HL-60 (cell line): Measurements from ENCODE around the gene AMPD3.

Source experiments
- DNase-seq, 2 experiments: peaks; one replicate each; pipeline ENCODE4 v3.0.0-alpha.2; 2010 to 2020; ENCODE audit warnings: low read depth in 1 of 2, low spot score in 1 of 2
- H3K27ac ChIP-seq: fragments of 250-450 bp; sonication (Bioruptor Pico); replicated peaks from 2 replicates; pipeline ENCODE4 v1.5.1; 2020; ENCODE audit warnings: mild to moderate bottlenecking, moderate library complexity
- H3K27me3 ChIP-seq: fragments of 250-450 bp; sonication (Bioruptor Pico); 2 replicates; pipeline ENCODE4 v1.5.1; 2021; ENCODE audit warnings: mild to moderate bottlenecking, moderate library complexity; ENCODE audit not compliant: insufficient read depth, poor library complexity, severe bottlenecking
- H3K4me3 ChIP-seq: replicated peaks from 2 replicates; pipeline ENCODE4 v1.5.1; 2011; ENCODE audit warnings: mild to moderate bottlenecking, control low read depth, low read length; ENCODE audit not compliant: insufficient read depth
- GABPA ChIP-seq: IDR thresholded peaks from 2 replicates; pipeline ENCODE4 v1.6.1; 2012; ENCODE audit warnings: low read depth
- POLR2AphosphoS5 ChIP-seq: IDR thresholded peaks from 2 replicates; pipeline ENCODE4 v1.6.1; 2012; ENCODE audit warnings: low read depth
- REST ChIP-seq: IDR thresholded peaks from 2 replicates; pipeline ENCODE4 v1.6.1; 2012; ENCODE audit warnings: low read depth; ENCODE audit not compliant: insufficient replicate concordance
- SPI1 ChIP-seq: IDR thresholded peaks from 2 replicates; pipeline ENCODE4 v1.6.1; 2012; ENCODE audit warnings: low read depth, mild to moderate bottlenecking, borderline replicate concordance
- TF ChIP-seq, protein P1 (sequence below): IDR thresholded peaks from one replicate; pipeline ENCODE4 v1.5.1; 2011; ENCODE audit warnings: low read length, control low read depth, inconsistent platforms; ENCODE audit not compliant: insufficient read depth

The AMPD3 gene

DNA sequence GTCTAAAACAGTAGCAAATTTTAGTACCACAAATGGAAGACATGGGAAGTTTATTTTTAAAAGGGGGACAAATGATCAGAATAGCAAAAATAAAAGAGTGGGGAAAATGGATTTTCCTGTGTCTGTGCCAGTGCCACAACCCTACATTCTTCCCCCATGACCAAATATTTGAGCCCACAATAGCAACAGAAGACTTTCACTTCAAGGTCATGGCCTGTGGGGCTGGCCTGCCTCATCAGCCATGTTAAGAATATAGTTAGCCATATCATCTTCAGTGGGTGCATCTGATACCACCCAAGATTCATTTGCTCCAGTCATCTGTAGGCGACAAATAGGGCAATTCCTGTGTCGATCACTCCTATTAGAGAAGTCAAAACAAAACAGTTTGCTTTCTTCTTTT is 59.6 kb downstream of the AMPD3 start:
- H3K27ac ChIP-seq, result no peak overlapping the region
- H3K4me3 ChIP-seq, result no peak overlapping the region
- H3K27me3 ChIP-seq, result no peaks in the 10 kb centered on the region
- TF ChIP-seq, protein P1, sequence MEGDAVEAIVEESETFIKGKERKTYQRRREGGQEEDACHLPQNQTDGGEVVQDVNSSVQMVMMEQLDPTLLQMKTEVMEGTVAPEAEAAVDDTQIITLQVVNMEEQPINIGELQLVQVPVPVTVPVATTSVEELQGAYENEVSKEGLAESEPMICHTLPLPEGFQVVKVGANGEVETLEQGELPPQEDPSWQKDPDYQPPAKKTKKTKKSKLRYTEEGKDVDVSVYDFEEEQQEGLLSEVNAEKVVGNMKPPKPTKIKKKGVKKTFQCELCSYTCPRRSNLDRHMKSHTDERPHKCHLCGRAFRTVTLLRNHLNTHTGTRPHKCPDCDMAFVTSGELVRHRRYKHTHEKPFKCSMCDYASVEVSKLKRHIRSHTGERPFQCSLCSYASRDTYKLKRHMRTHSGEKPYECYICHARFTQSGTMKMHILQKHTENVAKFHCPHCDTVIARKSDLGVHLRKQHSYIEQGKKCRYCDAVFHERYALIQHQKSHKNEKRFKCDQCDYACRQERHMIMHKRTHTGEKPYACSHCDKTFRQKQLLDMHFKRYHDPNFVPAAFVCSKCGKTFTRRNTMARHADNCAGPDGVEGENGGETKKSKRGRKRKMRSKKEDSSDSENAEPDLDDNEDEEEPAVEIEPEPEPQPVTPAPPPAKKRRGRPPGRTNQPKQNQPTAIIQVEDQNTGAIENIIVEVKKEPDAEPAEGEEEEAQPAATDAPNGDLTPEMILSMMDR, result no peak
- TF ChIP-seq POLR2AphosphoS5, result no peak
- no peak for TF ChIP-seq SPI1
- DNase-seq, result no peak

DNA sequence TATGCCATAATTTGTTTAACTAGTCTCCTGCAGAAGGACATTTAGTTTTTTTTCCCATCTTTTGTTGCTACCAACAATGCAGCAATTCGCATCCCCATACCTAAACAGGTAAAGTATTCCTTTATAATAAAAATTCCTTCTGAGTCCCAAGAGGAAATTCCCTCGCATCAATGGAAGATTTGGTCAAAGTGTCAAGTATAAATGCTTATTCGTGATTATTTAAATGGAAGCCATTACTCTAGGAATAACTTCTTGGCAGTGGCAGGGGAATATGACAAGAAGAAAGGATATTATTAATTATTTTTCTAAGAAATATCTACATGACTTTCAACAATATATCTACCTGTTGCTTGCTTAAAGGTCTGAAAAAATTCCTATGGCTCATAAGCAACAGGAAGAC is 60.4 kb downstream of the AMPD3 start:
- no peaks in the 10 kb centered on the region for H3K27me3 ChIP-seq
- no peak overlapping the region for H3K4me3 ChIP-seq
- TF ChIP-seq REST (no peak), SPI1 (no peak), GABPA (no peak)
- DNase-seq, result no peak
- no peak overlapping the region for H3K27ac ChIP-seq

GRCh38 chr11:10518123-10518522 is 63.1 kb downstream of the AMPD3 start:
- Histone ChIP-seq H3K4me3 (no peak overlapping the region), H3K27me3 (no peaks in the 10 kb centered on the region), H3K27ac (no peak overlapping the region)
- TF ChIP-seq REST (no peak), POLR2AphosphoS5 (no peak), GABPA (no peak), SPI1 (no peak)
- TF ChIP-seq, protein P1, result no peak
- no peak for DNase-seq

- no peak overlapping the region for H3K27ac ChIP-seq
- H3K27me3 ChIP-seq, result no peaks in the 10 kb centered on the region
- no peak overlapping the region for H3K4me3 ChIP-seq
- DNase-seq, result no peak
- TF ChIP-seq, protein P1, result no peak
- TF ChIP-seq SPI1 (no peak), POLR2AphosphoS5 (no peak), REST (no peak), GABPA (no peak)
These were observed 63.8 kb downstream of the AMPD3 start for GRCh38 chr11:10518891-10519290.
